ENCODE measurements around the gene PRDX5. TPM values are rescaled to one million over a fixed set of nuclear protein-coding genes. Genes with fewer than 3 reads are reported as not detected.

Gene PRDX5
- 100 to 1,000 TPM; 179 to 260 (median 181) TPM for total RNA-seq

DNA sequence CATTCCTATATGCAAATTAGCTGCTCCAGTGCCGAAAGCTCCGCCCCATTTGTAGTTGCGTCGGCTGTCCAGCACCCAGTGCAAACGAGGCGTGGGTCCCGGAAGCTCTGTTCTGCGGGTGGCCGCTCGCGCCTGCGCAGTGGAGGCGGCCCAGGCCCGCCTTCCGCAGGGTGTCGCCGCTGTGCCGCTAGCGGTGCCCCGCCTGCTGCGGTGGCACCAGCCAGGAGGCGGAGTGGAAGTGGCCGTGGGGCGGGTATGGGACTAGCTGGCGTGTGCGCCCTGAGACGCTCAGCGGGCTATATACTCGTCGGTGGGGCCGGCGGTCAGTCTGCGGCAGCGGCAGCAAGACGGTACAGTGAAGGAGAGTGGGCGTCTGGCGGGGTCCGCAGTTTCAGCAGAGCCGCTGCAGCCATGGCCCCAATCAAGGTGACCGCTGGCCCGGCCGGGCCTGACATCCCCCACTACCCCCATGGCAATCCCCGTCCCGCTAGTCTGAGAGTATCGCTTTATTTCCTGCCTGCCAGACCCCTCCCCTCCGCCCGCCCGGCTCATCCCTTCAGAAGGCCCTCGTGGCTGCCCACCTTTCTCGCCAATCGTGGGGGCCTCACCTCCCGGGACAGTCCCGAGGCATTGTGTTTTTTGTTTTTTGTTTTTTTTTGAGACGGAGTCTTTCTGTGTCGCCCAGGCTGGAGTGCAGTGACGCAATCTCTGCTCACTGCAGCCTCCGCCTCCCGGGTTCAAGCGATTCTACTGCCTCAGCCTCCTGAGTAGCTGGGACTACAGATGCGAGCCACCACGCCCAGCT lies at the start of gene PRDX5:
Gene PRDX5 (plus strand): TSS at position 161 of the 805 bp plus-strand sequence. CDS start 95 bp downstream, at position 256.
- Histone ChIP-seq H3K27ac (peak within 1 kb of the TSS; percentile 78 to 97 (median 96)), H3K4me3 (peak within 1 kb of the TSS; percentile 44 to 89), H3K4me1 (peaks cover 0 to 49% (median 14%) of the 10 kb centered on the region in 3 donors), H3K9me3 (no peaks in the 10 kb centered on the region), H3K27me3 (no peaks in the 10 kb centered on the region), H3K36me3 (peaks cover 0 to 65% of the 10 kb centered on the region in 2 donors)
- WGBS, 2 donors (ENCODE audit: low coverage in 1 of 2) = 0% methylated on average over 6 to 15 of the region's 61 CpGs
- ATAC-seq = peak; percentile 93
- TF ChIP-seq, protein P1, sequence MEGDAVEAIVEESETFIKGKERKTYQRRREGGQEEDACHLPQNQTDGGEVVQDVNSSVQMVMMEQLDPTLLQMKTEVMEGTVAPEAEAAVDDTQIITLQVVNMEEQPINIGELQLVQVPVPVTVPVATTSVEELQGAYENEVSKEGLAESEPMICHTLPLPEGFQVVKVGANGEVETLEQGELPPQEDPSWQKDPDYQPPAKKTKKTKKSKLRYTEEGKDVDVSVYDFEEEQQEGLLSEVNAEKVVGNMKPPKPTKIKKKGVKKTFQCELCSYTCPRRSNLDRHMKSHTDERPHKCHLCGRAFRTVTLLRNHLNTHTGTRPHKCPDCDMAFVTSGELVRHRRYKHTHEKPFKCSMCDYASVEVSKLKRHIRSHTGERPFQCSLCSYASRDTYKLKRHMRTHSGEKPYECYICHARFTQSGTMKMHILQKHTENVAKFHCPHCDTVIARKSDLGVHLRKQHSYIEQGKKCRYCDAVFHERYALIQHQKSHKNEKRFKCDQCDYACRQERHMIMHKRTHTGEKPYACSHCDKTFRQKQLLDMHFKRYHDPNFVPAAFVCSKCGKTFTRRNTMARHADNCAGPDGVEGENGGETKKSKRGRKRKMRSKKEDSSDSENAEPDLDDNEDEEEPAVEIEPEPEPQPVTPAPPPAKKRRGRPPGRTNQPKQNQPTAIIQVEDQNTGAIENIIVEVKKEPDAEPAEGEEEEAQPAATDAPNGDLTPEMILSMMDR (IDR thresholded peaks at IDR 0.05) = peak in 3 of 4 experiments; percentile 42 to 74 (median 49)
- TF ChIP-seq EP300 (IDR thresholded peaks at IDR 0.05) (no peak), POLR2AphosphoS5 (IDR thresholded peaks at IDR 0.05) (peak; percentile 87), POLR2A (IDR thresholded peaks at IDR 0.05) (peak; percentile 83 to 86)

DNA sequence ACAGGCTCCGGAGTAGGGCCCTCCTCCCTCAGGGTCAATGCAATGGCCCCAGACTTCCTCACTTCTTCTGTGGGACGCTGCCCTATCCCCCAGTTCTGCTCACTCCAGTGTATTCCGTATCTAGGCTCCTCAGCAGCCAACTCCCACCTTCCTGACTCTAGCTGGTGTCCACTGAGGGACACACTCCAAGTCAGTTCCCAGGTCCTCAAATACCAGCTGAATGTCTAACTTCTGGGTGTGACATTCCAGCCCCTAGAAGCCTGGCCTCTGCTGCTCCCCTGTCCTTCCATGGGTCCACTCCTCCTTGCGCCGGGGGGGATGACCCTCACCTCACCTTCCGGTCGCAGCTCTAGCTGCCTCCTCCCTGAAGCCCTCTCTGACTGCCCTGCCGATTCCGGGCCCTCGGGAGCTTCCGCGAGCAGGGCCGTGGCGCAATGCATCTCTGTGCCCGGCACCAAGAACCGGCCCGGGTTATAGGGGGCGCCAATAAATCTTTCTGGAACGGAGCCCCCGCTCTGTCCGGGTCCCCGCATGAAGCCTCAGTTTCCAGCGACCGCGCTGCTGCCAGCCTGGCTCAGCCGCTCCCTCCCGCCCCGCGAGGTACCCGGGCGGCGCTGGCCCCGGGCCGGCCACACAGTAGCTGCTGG lies 48.9 kb upstream of the PRDX5 start:
- H3K9me3 ChIP-seq = no peaks in the 10 kb centered on the region
- no peak for TF ChIP-seq POLR2AphosphoS5 (IDR thresholded peaks at IDR 0.05)
- TF ChIP-seq POLR2A (IDR thresholded peaks at IDR 0.05) = no peak
- peak overlapping the region; percentile 82 to 97 (median 92) for H3K27ac ChIP-seq
- no peaks in the 10 kb centered on the region for H3K27me3 ChIP-seq
- peaks cover 0 to 34% of the 10 kb centered on the region in 2 donors for H3K36me3 ChIP-seq
- H3K4me3 ChIP-seq = peak overlapping the region; percentile 70 to 81
- 0% methylated on average over 16 of the region's 34 CpGs; no CpG with 5 or more reads in 1 of the 2 donors for WGBS, 2 donors (ENCODE audit: low coverage in 1 of 2)
- peak; percentile 25 for ATAC-seq
- H3K4me1 ChIP-seq = peaks cover 0 to 38% (median 19%) of the 10 kb centered on the region in 3 donors

DNA sequence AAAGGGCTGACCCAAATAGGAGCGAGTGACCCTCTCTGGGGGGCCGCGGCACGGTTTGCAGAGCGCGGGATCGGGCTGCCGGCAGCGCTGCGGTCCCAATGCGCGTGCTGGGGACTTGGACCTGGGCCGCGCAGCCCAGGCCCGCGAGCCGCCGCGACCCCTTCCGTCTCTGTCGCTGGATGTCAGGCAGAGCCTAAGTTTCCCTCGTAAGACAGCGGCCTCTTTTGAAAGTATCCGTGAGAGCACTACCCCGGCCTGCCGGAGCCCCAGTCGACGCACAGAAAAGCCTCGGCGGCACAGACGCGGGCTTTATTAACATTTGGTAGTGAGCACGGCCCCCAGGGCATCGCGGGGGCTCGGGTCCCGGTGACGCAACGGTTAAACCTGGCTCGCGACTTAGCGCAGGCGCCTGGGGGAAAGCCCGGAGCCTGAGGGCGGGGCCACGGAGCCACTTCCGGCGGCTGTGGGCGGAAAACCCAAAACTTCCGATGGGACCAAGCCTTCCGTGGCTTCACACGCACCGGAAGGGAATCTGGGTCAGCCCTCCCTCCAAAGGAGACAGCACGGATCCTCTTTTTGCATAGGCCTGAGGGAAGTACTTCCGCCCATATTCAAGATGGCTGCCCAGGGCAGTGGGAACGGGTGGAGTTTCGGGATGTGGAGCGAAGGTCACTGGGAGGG lies 48.2 kb upstream of the PRDX5 start:
- Histone ChIP-seq H3K36me3 (peaks cover 0 to 27% of the 10 kb centered on the region in 2 donors), H3K4me1 (peaks cover 0 to 38% (median 19%) of the 10 kb centered on the region in 3 donors), H3K4me3 (peak overlapping the region; percentile 70 to 96), H3K27me3 (no peaks in the 10 kb centered on the region), H3K27ac (peak overlapping the region; percentile 91 to 97 (median 94)), H3K9me3 (no peaks in the 10 kb centered on the region)
- ATAC-seq = peak; percentile 92
- WGBS, 2 donors (ENCODE audit: low coverage in 1 of 2) = 7% methylated on average over 3 of the region's 58 CpGs; no CpG with 5 or more reads in 1 of the 2 donors
- TF ChIP-seq POLR2AphosphoS5 (IDR thresholded peaks at IDR 0.05) (peak; percentile 91), EP300 (IDR thresholded peaks at IDR 0.05) (no peak), POLR2A (IDR thresholded peaks at IDR 0.05) (peak; percentile 48 to 49)
- TF ChIP-seq, protein P1 (IDR thresholded peaks at IDR 0.05) = peak in 3 of 4 experiments; percentile 7 to 37 (median 14)

DNA sequence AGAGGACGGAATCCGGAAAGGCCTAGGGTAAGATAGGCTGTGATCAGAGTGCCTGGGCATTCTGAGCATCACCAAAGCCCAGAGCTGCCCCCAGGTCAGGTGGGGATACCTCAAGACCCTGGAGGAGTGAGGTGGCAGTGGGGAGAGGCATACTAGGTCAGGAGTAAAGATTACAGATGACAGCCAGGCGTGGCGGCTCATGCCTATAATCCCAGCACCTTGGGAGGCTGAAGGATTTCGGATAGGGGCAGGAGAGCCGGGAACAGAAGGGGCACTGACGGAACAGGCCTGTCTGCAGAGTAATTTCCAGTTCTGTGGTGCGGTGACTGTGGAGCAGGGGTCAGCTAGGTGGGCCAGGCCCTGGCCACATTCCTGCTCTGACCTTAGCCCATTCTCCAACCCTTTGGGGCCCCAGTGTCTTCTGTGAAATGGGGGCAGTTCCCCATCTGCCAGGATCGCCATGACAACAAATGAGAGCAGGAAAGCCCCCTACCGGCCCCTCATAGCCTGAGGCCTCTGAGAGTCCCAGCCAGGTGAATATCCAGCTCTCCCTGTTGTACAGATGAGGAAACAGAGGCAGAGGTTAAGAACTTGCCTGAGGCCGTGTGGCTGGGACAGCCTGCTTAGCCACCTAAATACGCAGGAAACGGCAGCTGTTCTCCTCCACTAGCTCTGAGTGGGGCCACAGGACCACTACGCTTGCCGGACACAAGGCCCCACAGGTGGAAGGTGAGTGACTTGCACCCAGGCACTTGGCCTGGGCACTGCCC lies 42.7 kb upstream of the PRDX5 start:
- no peaks in the 10 kb centered on the region for H3K9me3 ChIP-seq
- no peak overlapping the region for H3K27ac ChIP-seq
- WGBS, 2 donors (ENCODE audit: low coverage in 1 of 2) = 86 to 92% methylated on average over 2 to 5 of the region's 15 CpGs
- no peak overlapping the region for H3K4me3 ChIP-seq
- peaks cover 0 to 49% of the 10 kb centered on the region in 2 donors for H3K36me3 ChIP-seq
- TF ChIP-seq POLR2A (IDR thresholded peaks at IDR 0.05) = no peak
- TF ChIP-seq EP300 (IDR thresholded peaks at IDR 0.05) = no peak
- ATAC-seq = no peak
- peaks cover 0 to 15% (median 5%) of the 10 kb centered on the region in 3 donors for H3K4me1 ChIP-seq
- H3K27me3 ChIP-seq = no peaks in the 10 kb centered on the region

DNA sequence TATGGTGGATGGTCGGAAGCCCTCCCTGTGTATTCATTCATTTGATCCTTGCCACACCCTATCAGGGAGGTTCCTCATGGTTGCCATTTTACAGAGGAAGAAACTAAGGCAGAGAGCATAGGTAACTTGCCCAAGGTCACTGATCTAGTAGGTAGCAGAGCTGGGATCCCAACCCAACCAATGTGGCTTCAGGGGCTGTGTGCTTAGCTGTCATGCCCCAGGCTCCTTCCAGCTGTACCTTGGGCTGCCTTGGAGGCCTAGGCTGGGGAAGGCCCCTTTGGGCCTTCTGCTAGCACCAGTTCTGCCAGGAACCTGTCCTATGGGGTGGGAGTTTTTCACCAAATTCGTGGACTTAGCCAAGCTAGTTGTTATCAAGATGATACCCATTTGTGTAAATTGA lies 42.1 kb upstream of the PRDX5 start:
- H3K9me3 ChIP-seq = no peaks in the 10 kb centered on the region
- TF ChIP-seq, protein P1 (IDR thresholded peaks at IDR 0.05) = no peak
- TF ChIP-seq POLR2AphosphoS5 (IDR thresholded peaks at IDR 0.05) (no peak), EP300 (IDR thresholded peaks at IDR 0.05) (no peak), POLR2A (IDR thresholded peaks at IDR 0.05) (no peak)
- H3K27ac ChIP-seq = no peak overlapping the region
- H3K36me3 ChIP-seq = peaks cover 0 to 52% of the 10 kb centered on the region in 2 donors
- no peaks in the 10 kb centered on the region for H3K27me3 ChIP-seq
- peaks cover 0 to 15% (median 5%) of the 10 kb centered on the region in 3 donors for H3K4me1 ChIP-seq
- no peak for ATAC-seq
- 86% methylated on average over 1 of the region's 2 CpGs; no CpG with 5 or more reads in 1 of the 2 donors for WGBS, 2 donors (ENCODE audit: low coverage in 1 of 2)
- H3K4me3 ChIP-seq = no peak overlapping the region
